Activated naive CD4-positive, alpha-beta T cell (primary cell): Measurements from ENCODE around the gene FLT3.
A peak's percentile ranks its signal among the peaks of the same experiment; 100 is the strongest.

Experiments
- DNase-seq, 4 experiments: peaks; one replicate each; lab custom pipeline; 2025; lab: John Stamatoyannopoulos, UW

The FLT3 gene

GRCh38 chr13:27960362-27961226 is 139.8 kb downstream of the FLT3 start:
- no peak for DNase-seq

- no peak for DNase-seq
Observed at GRCh38 chr13:27959976-27960361, 140.4 kb downstream of the FLT3 start.

GRCh38 chr13:27956576-27957300 is 143.6 kb downstream of the FLT3 start:
- DNase-seq, result no peak

GRCh38 chr13:27955014-27955591 is 145.3 kb downstream of the FLT3 start:
- DNase-seq, result no peak

GRCh38 chr13:27954406-27954851 is 145.9 kb downstream of the FLT3 start:
- DNase-seq, result no peak

GRCh38 chr13:27953676-27954405 is 146.5 kb downstream of the FLT3 start:
- peak in 2 of 4 experiments; percentile 21 to 46 for DNase-seq
